HFFc6 (cell line): ENCODE results near the gene SMG6. TPM values are rescaled to one million over a fixed set of nuclear protein-coding genes. Genes with fewer than 3 reads are reported as not detected.

Source experiments
- DNase-seq: peaks from one replicate; pipeline ENCODE4 v3.0.0-alpha.2; 2018
- H3K27ac Mint-ChIP-seq: 2 replicates; pipeline ENCODE4 v1.8.0; 2020; ENCODE audit warnings: mild to moderate bottlenecking, mixed read lengths
- H3K27me3 Mint-ChIP-seq: 2 replicates; pipeline ENCODE4 v1.8.0; 2021; ENCODE audit warnings: mild to moderate bottlenecking, moderate library complexity, mixed read lengths; ENCODE audit not compliant: insufficient read depth
- H3K36me3 Mint-ChIP-seq: 2 replicates; pipeline ENCODE4 v1.8.0; 2021; ENCODE audit warnings: low read depth, mixed read lengths
- H3K4me1 Mint-ChIP-seq: 2 replicates; pipeline ENCODE4 v1.8.0; 2020; ENCODE audit warnings: low read depth, mixed read lengths
- H3K4me3 Mint-ChIP-seq: 2 replicates; pipeline ENCODE4 v1.8.0; 2020; ENCODE audit warnings: mild to moderate bottlenecking, moderate library complexity, mixed read lengths
- H3K9me3 Mint-ChIP-seq: 2 replicates; pipeline ENCODE4 v1.8.0; 2020; ENCODE audit warnings: mild to moderate bottlenecking, mixed read lengths
- CTCF ChIP-seq: fragments of 200-600 bp; sonication (generic); IDR thresholded peaks from 2 replicates; pipeline ENCODE4 v1.5.0; 2021; ENCODE audit warnings: antibody characterized with exemption, mild to moderate bottlenecking
- total RNA-seq, 6 experiments: library from RNA; stranded (reverse); fragmentation: NEBNext Ultra II Directional; extraction: Animal tissue kit (Norgen Biotek cat#: 25700); gene quantifications; 2 replicates in 1 of 6; 3 replicates in 5 of 6; pipeline ENCODE4 v1.2.3, GENCODE V29; 2021

SMG6 gene
- total RNA-seq, 6 experiments from 2014 or later, result 29.5 to 37.4 (median 31.8) TPM

- Mint-ChIP-seq H3K36me3 (no peaks in the 10 kb centered on the region), H3K27ac (peak overlapping the region; percentile 62), H3K4me3 (no peak overlapping the region; the same call in 1 of the 2 replicates), H3K9me3 (no peaks in the 10 kb centered on the region), H3K4me1 (peaks cover 55% of the 10 kb centered on the region), H3K27me3 (no peaks in the 10 kb centered on the region)
- no peak for TF ChIP-seq CTCF
- peak; percentile 53 for DNase-seq
Measured at GRCh38 chr17:2136241-2136640, 167.3 kb downstream of the SMG6 start.

- Mint-ChIP-seq H3K27me3 (peaks cover 1% of the 10 kb centered on the region; the same call in 1 of the 2 replicates), H3K36me3 (no peaks in the 10 kb centered on the region), H3K4me1 (peaks cover 38% of the 10 kb centered on the region), H3K4me3 (no peak overlapping the region), H3K27ac (no peak overlapping the region), H3K9me3 (no peaks in the 10 kb centered on the region)
- TF ChIP-seq CTCF, result no peak
- no peak for DNase-seq
Measured at GRCh38 chr17:2128011-2128410, 175.6 kb downstream of the SMG6 start.

DNA sequence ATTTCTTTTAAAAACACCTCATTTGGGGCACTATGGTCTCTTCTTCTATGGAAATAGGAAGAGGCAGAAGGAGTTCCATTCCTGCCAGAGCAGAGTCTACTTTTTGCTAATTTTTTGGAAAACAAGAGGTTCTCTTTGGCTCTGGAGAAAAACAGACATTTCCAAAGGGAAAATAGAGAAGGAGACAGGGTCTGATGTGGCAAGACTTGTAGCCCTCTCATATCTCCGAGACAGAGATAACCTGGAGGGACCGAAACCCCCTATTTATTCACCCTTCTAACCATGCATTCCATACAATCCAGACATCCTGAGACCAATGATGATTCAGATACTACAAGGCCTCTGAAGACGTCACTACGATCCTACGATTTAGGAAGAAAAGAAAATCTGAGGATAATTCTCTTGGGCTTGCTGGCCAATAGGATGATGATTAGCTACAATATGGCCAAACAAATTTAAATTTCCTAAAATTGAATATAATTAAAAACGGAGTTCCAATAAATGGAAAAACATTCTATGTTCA, 178.5 kb downstream of the SMG6 start:
- H3K4me3 Mint-ChIP-seq, result peak overlapping the region; percentile 68
- DNase-seq, result peak; percentile 49
- peaks cover 50% of the 10 kb centered on the region for H3K4me1 Mint-ChIP-seq
- H3K9me3 Mint-ChIP-seq, result no peaks in the 10 kb centered on the region
- H3K27ac Mint-ChIP-seq, result peak overlapping the region; percentile 87
- peaks cover 12% of the 10 kb centered on the region for H3K36me3 Mint-ChIP-seq
- peaks cover 1% of the 10 kb centered on the region; the same call in 1 of the 2 replicates for H3K27me3 Mint-ChIP-seq
- TF ChIP-seq CTCF, result no peak

GRCh38 chr17:2124391-2124790, 179.2 kb downstream of the SMG6 start:
- Mint-ChIP-seq H3K27ac (peak overlapping the region; percentile 87), H3K4me3 (peak overlapping the region; percentile 44), H3K9me3 (no peaks in the 10 kb centered on the region), H3K27me3 (peaks cover 1% of the 10 kb centered on the region; the same call in 1 of the 2 replicates), H3K36me3 (peaks cover 14% of the 10 kb centered on the region), H3K4me1 (peaks cover 52% of the 10 kb centered on the region)
- DNase-seq, result no peak
- no peak for TF ChIP-seq CTCF

GRCh38 chr17:2123375-2124251, 180.0 kb downstream of the SMG6 start:
- Mint-ChIP-seq H3K36me3 (peaks cover 14% of the 10 kb centered on the region), H3K27me3 (peaks cover 1% of the 10 kb centered on the region; the same call in 1 of the 2 replicates), H3K4me1 (peaks cover 52% of the 10 kb centered on the region), H3K4me3 (peak overlapping the region; percentile 44), H3K9me3 (no peaks in the 10 kb centered on the region), H3K27ac (peak overlapping the region; percentile 87)
- DNase-seq, result peak; percentile 11
- peak; percentile 29 for TF ChIP-seq CTCF
